ENCODE measurements around the gene CTDP1.

- TF ChIP-seq CTCF (conservative IDR thresholded peaks at IDR 0.05; ENCODE audit: low read length) (no peak), EZH2phosphoT487 (IDR thresholded peaks at IDR 0.05; ENCODE audit: borderline replicate concordance) (no peak)
These were observed 94.5 kb downstream of the CTDP1 start for GRCh38 chr18:79774111-79774510.

All from Loucy (cell line).